MG63 (cell line): ENCODE measurements around the gene WNK1. TPM values are rescaled to one million over a fixed set of nuclear protein-coding genes. Genes with fewer than 3 reads are reported as not detected.
A peak's percentile ranks its signal among the peaks of the same experiment; 100 is the strongest.

Experiments
- DNase-seq: peaks from one replicate; pipeline ENCODE4 v3.0.0-alpha.2; 2020
- H3K27me3 ChIP-seq: fragments of 250-450 bp; sonication (Bioruptor Pico); 2 replicates; pipeline ENCODE4 v1.5.1; 2020; ENCODE audit warnings: mild to moderate bottlenecking, moderate library complexity
- H3K36me3 ChIP-seq: fragments of 250-450 bp; sonication (Bioruptor Pico); 2 replicates; pipeline ENCODE4 v1.5.1; 2020; ENCODE audit warnings: mild to moderate bottlenecking, moderate library complexity
- H3K4me3 ChIP-seq: fragments of 250-450 bp; sonication (Bioruptor Pico); 2 replicates; pipeline ENCODE4 v1.5.1; 2020; ENCODE audit warnings: mild to moderate bottlenecking, moderate library complexity
- H3K9me3 ChIP-seq: fragments of 250-450 bp; sonication (Bioruptor Pico); 2 replicates; pipeline ENCODE4 v1.5.1; 2020; ENCODE audit warnings: mild to moderate bottlenecking, moderate library complexity
- total RNA-seq: library from RNA; depleted of rRNA; stranded (reverse); fragments of >200 nt; shearing (Covaris generic); gene quantifications from 2 replicates; pipeline ENCODE4 v1.2.3, GENCODE V29; 2014; ENCODE audit warnings: low replicate concordance

The WNK1 gene
- total RNA-seq, 1 experiment from 2014 or later = 25.0 TPM

DNA sequence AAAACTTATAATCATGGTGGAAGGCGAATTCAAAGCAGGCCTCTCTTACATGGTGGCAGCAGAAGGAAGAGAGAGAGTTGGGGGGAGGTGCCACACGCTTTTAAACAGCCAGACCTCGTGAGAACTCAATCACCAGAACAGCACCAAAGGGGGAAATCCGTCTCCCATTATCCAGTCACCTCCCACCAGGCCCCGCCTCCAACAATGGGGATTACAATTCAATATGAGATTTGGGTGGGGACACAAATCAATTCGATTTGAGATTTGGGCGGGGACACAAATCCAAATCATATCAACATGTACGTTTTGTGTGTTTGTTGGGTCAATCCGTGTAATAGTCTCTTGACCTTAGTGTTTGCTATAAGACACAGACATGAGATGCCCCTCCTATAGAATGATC, 21.8 kb upstream of the WNK1 start:
- no peaks in the 10 kb centered on the region for H3K9me3 ChIP-seq
- DNase-seq = no peak
- no peak overlapping the region for H3K4me3 ChIP-seq
- no peaks in the 10 kb centered on the region for H3K27me3 ChIP-seq
- H3K36me3 ChIP-seq = no peaks in the 10 kb centered on the region

DNA sequence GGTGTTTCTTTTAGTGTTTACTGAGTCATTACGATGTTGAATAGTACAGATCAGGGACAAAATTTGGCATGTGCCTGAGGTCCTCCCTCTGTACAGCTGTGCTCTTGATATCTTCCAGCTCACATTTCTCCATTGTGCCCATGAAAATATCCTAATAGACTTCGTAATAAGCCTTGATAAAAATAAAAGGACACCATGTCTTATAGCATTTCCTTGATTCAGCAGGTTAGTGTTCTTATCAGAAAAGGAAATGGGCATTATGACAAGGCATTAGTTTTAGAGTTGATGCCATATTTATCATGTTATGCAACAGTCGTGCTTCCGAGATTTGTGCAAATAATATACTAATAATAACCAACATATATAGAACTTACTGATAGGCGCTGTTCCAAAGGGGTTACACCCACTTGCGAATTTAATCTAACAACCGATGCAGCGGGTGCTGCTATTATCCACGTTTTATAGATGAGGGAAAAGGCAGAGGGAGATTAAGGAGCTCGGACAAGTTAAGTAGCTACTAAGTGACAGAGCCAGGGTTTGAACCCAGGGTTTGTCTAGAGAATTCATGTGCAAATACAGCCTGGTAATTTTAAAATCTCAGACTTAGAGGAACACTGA, 15.1 kb upstream of the WNK1 start:
- Histone ChIP-seq H3K4me3 (no peak overlapping the region), H3K36me3 (no peaks in the 10 kb centered on the region), H3K9me3 (no peaks in the 10 kb centered on the region), H3K27me3 (no peaks in the 10 kb centered on the region)
- DNase-seq = no peak

DNA sequence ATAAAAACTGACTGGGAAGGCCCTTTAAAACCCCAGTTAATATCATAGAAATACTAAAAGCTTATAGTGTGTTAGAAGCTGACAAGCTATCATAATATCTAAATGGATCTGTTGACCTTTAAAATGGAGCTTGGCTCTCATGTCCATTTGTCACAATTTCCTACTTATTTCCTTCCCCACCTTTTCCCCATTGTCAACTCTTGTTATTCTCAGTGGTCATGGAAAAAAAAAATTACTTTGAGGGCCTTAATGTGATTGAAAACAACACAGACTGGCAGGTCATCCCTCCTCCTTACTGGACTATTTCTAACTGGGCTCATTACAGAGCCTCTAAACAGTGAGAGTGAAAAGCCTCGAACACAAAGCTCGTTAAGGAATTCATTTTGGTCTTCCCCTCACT, 13.7 kb upstream of the WNK1 start:
- Histone ChIP-seq H3K36me3 (no peaks in the 10 kb centered on the region), H3K9me3 (no peaks in the 10 kb centered on the region), H3K4me3 (no peak overlapping the region), H3K27me3 (no peaks in the 10 kb centered on the region)
- no peak for DNase-seq

DNA sequence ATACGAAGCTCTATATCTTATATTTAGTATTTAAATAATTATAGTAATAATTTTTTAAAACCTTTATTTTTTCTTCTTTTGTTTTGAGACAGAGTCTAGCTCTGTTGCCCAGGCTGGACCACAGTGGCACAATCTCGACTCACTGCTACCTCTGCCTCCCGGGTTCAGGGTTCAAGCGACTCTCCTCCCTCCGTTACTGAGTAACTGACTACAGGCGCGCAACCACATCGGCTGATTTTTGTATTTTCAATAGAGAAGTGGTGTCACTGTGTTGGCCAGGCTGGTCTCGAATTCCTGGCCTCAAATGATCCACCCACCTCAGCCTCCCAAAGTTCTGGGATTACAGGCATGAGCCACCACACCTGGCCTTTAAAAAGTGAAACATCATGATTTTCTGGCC, 13.0 kb upstream of the WNK1 start:
- no peak overlapping the region for H3K4me3 ChIP-seq
- no peak for DNase-seq
- no peaks in the 10 kb centered on the region for H3K27me3 ChIP-seq
- H3K36me3 ChIP-seq = no peaks in the 10 kb centered on the region
- H3K9me3 ChIP-seq = no peaks in the 10 kb centered on the region

DNA sequence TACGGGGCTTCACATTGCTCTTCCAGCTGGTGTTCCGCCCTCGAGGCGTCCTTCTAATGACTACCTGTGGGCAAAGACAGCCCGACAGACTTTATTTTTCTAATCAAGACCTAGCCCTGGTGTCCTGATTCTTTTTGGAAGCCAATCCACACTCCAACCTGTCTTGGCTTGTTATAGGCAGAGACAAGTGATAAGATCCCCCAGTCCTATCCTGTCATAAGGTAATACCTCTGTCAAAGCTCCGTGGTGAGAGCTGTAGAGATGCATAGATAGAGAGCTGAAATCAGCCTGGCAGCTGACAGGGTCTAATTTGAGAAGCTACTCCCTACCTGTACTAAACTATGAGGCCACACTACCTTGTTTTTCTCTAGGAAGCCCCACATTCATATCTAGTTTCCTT, 11.5 kb upstream of the WNK1 start:
- H3K9me3 ChIP-seq = no peaks in the 10 kb centered on the region
- DNase-seq = no peak
- H3K27me3 ChIP-seq = no peaks in the 10 kb centered on the region
- H3K4me3 ChIP-seq = no peak overlapping the region
- H3K36me3 ChIP-seq = no peaks in the 10 kb centered on the region

DNA sequence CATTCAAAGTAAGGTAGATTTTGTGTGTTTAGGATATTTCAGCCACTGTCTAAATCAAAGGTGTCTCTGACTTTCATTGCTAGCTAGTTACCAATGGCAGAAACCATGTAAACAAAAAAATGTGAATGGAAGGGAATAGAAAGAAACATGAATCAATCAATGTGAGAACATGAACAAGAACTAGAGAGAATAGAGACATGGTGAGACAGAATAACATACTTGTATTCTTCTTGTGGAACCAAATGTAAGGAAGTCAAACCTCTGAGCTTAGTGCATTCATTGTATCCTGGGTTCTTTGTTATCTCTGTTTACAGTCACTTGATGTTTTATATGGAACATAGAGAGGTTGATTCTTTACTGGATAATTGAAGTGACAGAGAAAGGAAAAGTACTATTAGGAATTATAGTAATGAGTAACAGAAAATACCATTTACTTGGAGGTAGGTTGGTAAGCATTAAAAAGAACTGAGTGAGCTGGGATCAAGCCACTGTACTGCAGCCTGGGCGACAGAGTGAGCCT, 2.6 kb upstream of the WNK1 start:
- DNase-seq = no peak
- H3K4me3 ChIP-seq = no peak overlapping the region

DNA sequence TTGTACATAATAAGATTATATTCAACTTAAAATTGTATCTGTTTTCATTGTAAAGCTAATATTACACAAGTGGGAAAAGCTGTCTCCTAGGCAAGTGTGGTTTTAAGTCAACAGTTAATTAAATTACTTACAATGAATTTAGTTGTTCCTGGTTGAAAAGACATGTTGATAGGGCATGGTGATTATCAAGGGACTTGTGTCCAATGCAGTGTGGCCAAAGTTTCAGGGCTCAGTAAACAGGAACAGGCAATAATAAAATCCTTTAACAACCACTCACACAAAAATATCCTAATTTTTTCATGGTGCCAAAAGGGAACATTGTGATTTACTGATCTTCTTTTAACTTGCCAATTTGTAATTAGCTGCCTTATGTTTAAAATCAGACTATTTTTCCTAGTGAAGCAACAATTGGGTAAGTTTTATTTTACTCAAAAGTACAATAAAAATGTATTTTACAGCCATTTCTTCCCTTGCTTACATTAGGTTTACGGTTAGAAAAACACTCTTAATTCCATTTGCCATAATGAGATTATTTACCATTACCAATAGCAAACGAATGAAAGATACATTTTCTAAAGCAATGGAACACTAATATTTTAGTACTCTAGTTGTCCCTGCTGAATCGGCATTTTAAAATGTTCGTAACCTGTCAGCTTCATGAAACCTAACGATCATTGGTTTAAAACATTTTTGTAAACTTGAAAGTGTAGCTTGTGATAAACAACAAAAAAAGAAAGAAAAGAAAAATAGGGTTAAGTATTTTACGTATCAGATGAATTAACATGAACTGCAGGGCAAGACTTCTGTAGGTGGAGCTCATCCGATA, 1.8 kb upstream of the WNK1 start:
- H3K36me3 ChIP-seq = peaks cover 10% of the 10 kb centered on the region
- no peaks in the 10 kb centered on the region for H3K27me3 ChIP-seq
- H3K4me3 ChIP-seq = peak overlapping the region; percentile 78
- DNase-seq = no peak
- H3K9me3 ChIP-seq = no peaks in the 10 kb centered on the region

More for the DNA sequence above, 2.6 kb upstream of the WNK1 start:
- Histone ChIP-seq H3K9me3 (no peaks in the 10 kb centered on the region), H3K27me3 (no peaks in the 10 kb centered on the region), H3K36me3 (peaks cover 10% of the 10 kb centered on the region)

DNA sequence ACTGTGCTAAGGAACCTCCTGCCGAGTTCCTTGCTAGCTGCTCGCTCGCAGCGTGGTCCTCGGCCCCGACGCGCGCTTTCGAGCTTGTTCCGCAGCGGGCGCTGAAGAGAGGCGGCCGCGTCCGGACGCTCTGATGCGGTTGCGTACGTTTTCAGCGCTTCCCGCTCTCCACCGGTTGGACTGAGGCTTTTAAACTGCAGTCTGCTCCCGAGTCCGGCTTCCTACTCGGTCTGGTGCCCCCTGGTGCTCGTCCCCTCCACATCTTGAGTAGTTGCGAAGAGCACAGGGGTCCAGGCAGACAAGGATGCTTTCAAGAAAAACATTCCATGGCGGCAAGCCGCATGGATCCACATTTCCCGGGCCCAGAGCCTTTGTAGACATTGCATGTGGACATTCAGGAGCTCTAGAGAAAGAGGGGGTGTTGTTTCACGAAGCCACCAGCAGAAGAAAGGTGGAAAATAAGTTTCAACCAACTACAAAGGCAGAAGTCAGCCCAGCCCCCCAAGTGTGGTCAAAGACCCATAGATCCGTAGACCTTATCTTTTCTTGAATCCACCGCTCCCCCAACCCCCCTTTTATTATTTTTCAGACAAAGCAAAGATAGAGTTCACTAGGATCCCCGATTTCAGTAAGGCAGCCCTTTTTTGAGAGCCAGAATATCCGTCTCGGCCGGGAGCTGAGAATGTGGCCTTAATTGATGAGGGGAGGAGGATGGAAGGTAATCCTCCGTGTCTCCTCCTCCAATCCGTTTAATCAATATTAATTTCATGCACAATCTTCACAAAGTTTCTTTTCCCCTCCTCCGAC, 984 bp upstream of the WNK1 start:
- DNase-seq = peak; percentile 97
- H3K9me3 ChIP-seq = no peaks in the 10 kb centered on the region
- H3K27me3 ChIP-seq = no peaks in the 10 kb centered on the region
- peak overlapping the region; percentile 78 for H3K4me3 ChIP-seq
- peaks cover 18% of the 10 kb centered on the region for H3K36me3 ChIP-seq

DNA sequence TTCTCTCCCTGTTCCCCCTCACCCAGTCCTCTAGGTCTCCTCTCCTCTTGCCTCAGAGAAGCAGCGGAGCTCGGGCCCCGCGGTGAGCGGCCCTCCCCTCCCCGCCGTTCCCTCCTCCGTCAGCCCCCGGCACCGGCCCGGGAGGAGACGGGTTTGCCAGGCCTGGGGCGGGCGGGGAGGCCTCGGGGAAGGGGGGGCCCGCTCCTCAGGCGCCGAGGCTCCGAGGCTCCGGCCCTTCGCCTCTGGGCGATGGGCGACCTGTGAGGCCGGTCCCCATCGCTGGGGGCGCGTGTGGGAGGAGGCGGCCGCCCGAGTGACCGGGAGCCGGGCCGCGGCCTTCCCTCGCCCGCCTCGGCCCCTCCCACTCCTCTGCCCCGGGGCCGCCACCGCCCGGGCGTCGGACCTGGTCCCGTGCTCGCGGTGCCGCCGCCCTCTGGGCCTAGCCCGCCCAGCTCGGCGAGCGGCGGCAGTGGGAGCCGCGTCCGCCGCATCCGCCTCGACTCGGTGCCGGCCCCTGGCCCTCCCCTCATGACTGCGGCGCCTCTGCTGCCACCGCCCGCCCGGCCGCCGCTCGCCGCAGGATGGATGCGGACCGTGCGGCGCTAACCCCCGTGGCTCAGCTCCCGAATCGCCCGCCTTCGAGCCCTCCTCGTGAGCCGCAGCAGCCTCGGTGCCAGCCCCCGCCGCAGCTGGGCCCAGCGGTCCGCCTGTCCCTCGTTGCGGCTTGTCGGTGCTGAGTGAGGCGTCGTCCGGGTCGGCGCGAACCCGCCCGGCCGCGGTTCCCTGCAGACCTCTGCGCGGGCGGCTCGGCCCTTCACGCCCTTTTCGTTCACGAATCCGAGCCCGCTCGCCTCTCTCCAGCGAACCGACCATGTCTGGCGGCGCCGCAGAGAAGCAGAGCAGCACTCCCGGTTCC, 574 bp downstream of the WNK1 start:
- no peaks in the 10 kb centered on the region for H3K27me3 ChIP-seq
- peaks cover 23% of the 10 kb centered on the region for H3K36me3 ChIP-seq
- H3K4me3 ChIP-seq = peak overlapping the region; percentile 78
- DNase-seq = peak; percentile 66
- no peaks in the 10 kb centered on the region for H3K9me3 ChIP-seq

DNA sequence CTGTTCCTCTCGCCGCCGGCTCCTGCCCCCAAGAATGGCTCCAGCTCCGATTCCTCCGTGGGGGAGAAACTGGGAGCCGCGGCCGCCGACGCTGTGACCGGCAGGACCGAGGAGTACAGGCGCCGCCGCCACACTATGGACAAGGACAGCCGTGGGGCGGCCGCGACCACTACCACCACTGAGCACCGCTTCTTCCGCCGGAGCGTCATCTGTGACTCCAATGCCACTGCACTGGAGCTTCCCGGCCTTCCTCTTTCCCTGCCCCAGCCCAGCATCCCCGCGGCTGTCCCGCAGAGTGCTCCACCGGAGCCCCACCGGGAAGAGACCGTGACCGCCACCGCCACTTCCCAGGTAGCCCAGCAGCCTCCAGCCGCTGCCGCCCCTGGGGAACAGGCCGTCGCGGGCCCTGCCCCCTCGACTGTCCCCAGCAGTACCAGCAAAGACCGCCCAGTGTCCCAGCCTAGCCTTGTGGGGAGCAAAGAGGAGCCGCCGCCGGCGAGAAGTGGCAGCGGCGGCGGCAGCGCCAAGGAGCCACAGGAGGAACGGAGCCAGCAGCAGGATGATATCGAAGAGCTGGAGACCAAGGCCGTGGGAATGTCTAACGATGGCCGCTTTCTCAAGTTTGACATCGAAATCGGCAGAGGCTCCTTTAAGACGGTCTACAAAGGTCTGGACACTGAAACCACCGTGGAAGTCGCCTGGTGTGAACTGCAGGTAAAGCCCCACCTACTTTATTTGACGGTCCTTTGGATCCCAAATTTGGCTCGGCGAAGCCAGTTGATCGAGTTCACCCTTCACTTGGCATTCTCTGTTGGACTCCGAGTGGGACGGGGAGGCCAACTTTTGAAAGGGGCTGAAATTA, 1.5 kb downstream of the WNK1 start:
- Histone ChIP-seq H3K9me3 (no peaks in the 10 kb centered on the region), H3K27me3 (no peaks in the 10 kb centered on the region), H3K36me3 (peaks cover 23% of the 10 kb centered on the region), H3K4me3 (peak overlapping the region; percentile 78)
- peak; percentile 49 for DNase-seq

DNA sequence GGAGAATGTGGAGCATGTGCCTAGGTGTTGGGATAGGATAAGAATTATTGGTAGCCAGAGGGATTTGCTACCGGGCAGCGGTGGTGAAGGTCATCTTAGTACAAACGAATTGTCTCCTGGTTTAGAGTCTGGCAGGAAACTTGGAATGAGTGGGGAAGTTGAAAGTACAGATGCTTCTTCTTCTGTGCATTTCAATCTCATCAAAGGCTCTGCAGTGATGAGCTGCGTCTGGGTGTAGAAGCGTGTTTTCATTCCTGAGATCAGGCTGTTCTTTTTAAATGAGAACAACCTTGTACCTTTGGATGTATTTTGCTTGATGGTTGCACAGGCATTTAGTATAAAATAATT, 2.1 kb downstream of the WNK1 start:
- Histone ChIP-seq H3K36me3 (peaks cover 24% of the 10 kb centered on the region), H3K4me3 (peak overlapping the region; percentile 78), H3K9me3 (no peaks in the 10 kb centered on the region), H3K27me3 (no peaks in the 10 kb centered on the region)
- DNase-seq = no peak

DNA sequence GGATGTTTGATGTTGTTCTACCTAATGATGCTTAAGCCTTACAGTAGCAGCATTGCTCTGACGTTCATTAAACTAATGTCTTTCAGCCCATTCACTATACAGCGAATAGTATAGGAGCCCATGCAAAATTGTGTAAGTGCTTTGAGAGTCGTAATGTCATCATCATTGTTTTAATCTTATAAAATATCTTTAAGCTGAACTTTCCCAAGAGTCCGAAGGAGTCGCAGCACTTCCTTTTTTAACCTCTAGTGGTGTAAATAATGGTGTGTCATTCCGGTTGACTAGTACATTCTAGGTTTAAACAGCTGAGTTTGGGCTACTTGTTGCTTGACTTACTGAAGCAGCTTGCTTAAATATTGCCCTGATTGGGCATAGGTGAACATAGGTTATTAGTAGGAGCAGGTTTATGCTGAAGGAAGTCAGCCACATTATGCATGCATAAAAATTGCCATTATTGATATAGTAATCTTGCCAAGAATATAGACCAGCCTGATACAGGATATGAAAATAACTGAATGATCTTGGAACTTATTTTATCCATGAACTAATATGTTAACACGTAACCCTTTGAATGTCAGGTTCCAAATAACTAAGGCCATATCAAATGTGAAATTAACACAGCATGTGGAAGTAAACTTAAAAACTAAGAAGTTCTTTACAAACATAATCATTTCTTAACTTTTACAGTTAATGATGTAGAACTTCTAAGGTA, 2.6 kb downstream of the WNK1 start:
- H3K36me3 ChIP-seq = peaks cover 27% of the 10 kb centered on the region
- H3K4me3 ChIP-seq = peak overlapping the region; percentile 78
- peak; percentile 38 for DNase-seq
- H3K9me3 ChIP-seq = no peaks in the 10 kb centered on the region
- H3K27me3 ChIP-seq = no peaks in the 10 kb centered on the region

DNA sequence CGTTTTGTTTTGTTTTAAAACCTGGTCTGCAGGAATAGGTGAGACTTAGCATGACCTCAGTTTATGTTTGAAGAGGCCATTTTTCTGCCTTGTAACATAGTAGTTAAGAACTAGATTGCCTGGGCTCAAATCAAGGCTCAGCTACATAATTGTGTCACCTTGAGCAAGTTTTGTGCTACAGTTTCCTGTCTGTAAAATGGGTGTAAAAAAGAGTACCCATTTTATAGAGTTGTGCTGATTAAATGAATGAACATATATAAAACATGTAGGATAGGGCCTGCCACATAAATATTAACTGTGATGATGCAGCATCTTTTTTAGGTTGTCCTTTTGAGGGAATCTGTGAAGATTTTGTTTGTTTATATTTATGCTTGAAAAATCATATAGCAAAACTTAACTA, 7.2 kb downstream of the WNK1 start:
- Histone ChIP-seq H3K4me3 (no peak overlapping the region), H3K9me3 (no peaks in the 10 kb centered on the region), H3K36me3 (peaks cover 28% of the 10 kb centered on the region), H3K27me3 (no peaks in the 10 kb centered on the region)
- no peak for DNase-seq

DNA sequence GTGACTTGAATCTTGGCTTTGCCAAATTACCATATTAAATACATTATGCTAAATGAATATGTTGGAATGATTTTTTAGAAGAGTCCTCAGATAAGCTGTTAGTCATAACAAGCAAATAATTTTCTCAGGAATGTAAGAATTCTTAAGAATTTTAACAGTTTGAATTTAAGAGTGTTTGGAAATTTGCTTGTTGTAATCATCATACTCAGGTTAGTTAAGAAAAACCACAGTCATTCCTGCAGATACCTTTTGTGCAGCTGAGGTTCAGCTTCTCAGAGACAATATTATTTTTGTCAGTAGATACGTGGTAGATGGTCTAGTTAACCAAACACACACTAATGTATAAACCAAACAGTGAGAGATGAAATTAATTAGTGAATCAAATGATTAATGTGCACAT, 8.9 kb downstream of the WNK1 start:
- no peak overlapping the region for H3K4me3 ChIP-seq
- no peaks in the 10 kb centered on the region; the same call in 1 of the 2 replicates for H3K9me3 ChIP-seq
- H3K36me3 ChIP-seq = peaks cover 31% of the 10 kb centered on the region
- no peaks in the 10 kb centered on the region for H3K27me3 ChIP-seq
- DNase-seq = no peak

DNA sequence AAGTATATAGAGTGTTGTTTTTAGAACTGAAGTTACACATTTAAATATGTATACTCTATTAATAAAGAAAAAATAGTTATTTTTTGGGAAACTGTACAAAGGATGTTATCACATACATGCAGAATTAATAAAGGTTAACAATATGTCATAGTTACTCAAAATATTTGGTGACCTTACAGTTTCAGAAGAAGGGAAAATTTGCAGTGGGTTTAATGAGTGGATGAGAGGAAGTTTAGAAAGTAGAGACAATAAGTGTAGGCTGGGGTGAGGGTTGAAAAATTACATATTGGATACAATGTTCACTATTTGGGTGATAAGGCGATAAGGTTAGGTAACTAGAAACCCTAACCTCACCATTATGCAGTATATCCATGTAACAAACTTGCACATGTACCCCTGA, 13.5 kb downstream of the WNK1 start:
- DNase-seq = no peak
- Histone ChIP-seq H3K27me3 (no peaks in the 10 kb centered on the region), H3K4me3 (no peak overlapping the region), H3K9me3 (no peaks in the 10 kb centered on the region; the same call in 1 of the 2 replicates), H3K36me3 (peaks cover 35% of the 10 kb centered on the region)
